T-helper 2 cell treated with Interferon-gamma antibody and Interleukin-4, amounts not matched to agents 100 ng/mL and 5 ng/mL, for 36 hours (primary cell): Measurements from ENCODE around the gene KDM2A. TPM values are rescaled to one million over a fixed set of nuclear protein-coding genes. Genes with fewer than 3 reads are reported as not detected.
"Not testable (repeated sequence)": the region's sequence is repeated elsewhere in the genome, so short reads cannot be mapped to it uniquely, and the experiment has no call there.

Source experiments
- intact Hi-C: fragments of 100-400 bp; cut with micrococcal nuclease; formaldehyde crosslinking; loops from one replicate; pipeline ENCODE4 v1.15.1; 2023
- total RNA-seq: library from RNA; stranded (reverse); gene quantifications from 2 replicates; pipeline ENCODE4 v1.2.3, GENCODE V29; 2022

KDM2A gene
- total RNA-seq, 1 donor from 2014 or later, result 97.8 TPM

DNA sequence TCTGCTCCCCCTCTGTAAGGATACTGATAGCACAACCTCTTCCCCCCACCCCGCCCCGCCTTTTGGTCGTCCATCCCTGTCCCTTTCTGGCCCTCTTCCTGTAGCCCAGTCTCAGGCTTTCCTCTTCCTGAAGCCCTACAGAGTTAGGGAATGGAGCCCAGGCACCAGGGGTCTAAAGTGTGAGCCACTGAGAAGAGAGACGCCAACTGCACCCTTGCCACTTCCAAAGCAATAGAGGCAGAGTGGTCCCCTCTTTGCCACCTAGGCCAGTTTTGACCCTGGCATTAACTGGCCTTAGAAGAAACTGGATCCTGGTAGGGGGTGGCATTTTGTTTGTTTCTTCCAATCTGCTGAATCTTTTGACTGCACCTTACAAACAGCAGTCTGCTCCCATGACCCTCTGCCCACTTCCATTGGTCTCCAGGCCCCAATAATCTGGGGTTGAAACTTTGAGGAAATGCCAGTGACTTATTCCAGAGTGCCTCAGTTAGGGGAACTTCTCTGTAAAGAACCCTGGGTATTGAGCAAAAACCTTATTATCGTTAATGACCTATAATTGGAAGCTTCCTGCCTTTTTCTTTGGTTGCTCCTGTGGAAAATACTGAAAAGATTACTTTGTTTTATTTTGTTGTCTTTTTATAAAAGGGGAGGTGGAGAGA, 137.5 kb downstream of the KDM2A start:
- intact Hi-C loops, result no loop called here

DNA sequence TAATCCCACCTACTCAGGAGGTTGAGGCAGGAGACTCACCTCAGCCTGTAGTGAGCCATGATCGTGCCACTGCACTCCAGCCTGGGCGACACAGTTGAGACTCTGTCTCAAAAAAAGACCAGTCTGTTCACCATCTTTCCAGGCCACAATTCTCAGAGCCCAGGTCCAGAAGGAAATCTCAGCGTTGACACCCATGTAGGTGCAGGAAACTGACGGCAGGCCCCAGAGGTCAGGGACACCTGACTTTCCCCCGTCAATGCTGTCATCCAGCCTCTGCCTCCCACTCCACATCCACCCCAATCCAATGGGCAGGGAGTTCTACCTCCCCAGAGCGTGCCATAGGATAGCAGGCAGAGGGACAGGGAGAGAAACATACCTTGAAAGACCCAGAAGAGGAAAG, 141.3 kb downstream of the KDM2A start:
- intact Hi-C loops, result no loop called here

- intact Hi-C loops, result not testable (repeated sequence)
Observed at GRCh38 chr11:67260885-67261639, 142.0 kb downstream of the KDM2A start.

DNA sequence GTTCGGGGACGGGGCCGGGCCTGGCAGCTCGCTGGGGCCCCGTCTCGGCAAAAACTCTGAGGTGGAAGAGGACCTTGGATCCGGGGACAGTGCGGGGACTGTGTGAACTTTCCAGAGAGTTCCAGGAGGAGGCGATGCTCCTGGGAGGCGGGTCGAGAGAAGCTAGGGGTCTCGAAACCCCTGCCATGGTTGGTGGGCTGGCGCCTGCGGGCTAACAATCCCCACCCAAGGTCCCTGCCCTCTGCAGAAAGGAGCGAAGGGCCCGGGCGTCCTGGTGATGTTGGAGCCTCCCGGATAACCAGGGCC, 142.5 kb downstream of the KDM2A start:
- intact Hi-C loops, result no loop called here

- intact Hi-C loops, result loop anchor here (1.0 to 2.0 kb wide), 3 partner anchors 21 to 121 kb away; no protein-coding TSS in a partner anchor
Observed at GRCh38 chr11:67261946-67262681, 143.1 kb downstream of the KDM2A start.

GRCh38 chr11:67262731-67263675, 143.9 kb downstream of the KDM2A start:
- intact Hi-C loops, result loop anchor here (1.0 to 2.0 kb wide), 3 partner anchors 22 to 120 kb away; no protein-coding TSS in a partner anchor

DNA sequence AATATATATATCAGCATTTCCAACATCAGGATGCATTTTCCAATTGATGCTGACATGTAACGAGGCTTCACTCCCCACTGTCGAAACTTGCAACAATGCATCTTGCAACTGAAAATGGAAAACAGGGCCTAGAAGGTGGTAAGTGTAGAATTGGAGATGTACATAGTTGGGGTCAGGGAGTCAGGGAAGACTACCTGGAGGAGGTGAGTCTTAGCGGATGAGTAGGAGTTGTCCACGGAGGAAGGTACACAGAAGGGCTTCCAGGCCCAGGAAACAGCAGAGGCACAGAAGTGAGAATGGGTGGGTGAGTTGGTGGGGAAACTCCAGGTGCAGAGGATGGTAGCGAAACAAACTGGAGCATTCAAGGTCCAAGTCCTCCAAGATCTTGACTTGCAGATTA, 145.2 kb downstream of the KDM2A start:
- intact Hi-C loops, result no loop called here

DNA sequence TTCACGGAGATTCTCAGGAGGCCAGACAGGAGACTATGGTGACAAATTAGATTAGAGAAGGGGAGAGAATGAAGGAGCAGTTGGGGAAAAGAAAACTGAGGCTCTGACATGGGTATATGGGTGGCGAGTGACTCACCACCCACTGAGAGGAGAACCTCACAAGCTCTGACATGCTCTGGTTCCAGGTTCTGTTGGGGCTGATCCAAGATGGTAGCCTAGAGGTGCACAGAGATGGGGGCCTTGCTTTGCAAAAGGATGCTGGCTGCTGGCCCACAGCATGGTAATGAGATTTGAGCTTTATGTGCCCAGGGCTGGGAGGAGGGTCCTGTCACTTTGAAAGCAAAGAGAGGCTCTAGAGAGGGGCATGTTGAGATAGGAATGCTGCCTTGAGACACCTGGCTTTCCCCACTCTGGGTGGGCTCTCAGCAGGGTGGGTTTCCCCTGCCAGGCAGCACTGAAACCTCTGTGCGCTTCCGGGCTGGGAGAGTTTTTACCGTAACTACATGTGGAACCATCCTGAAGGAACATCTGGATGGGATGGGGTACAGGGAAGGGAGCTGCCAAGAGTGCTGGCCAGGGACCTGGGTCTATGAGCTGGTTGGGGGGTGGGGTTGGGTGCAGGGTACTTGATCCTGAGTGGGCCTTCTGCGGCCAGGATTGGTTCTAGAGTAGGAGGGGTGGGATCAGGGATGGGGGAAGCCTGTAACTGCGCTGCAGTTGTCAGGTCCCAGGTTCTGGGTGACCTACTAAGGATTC, 146.0 kb downstream of the KDM2A start:
- intact Hi-C loops, result no loop called here

GRCh38 chr11:67265633-67266448, 146.8 kb downstream of the KDM2A start:
- intact Hi-C loops, result loop anchor here (1.0 kb wide), 2 partner anchors 37 to 51 kb away; partner anchors contain the start of gene SSH3

- intact Hi-C loops, result loop anchor here (1.0 kb wide), 2 partner anchors 37 to 51 kb away; partner anchors contain the start of gene SSH3
Observed at GRCh38 chr11:67266449-67267187, 147.6 kb downstream of the KDM2A start, which contains the start of gene GRK2. GRK2 (plus strand) TSS chr11:67266473; CDS start chr11:67266700, 227 bp downstream.

- intact Hi-C loops, result loop anchor here (1.0 kb wide), 2 partner anchors 10 to 21 kb away; no protein-coding TSS in a partner anchor
Observed at GRCh38 chr11:67267188-67268080, 148.4 kb downstream of the KDM2A start.

DNA sequence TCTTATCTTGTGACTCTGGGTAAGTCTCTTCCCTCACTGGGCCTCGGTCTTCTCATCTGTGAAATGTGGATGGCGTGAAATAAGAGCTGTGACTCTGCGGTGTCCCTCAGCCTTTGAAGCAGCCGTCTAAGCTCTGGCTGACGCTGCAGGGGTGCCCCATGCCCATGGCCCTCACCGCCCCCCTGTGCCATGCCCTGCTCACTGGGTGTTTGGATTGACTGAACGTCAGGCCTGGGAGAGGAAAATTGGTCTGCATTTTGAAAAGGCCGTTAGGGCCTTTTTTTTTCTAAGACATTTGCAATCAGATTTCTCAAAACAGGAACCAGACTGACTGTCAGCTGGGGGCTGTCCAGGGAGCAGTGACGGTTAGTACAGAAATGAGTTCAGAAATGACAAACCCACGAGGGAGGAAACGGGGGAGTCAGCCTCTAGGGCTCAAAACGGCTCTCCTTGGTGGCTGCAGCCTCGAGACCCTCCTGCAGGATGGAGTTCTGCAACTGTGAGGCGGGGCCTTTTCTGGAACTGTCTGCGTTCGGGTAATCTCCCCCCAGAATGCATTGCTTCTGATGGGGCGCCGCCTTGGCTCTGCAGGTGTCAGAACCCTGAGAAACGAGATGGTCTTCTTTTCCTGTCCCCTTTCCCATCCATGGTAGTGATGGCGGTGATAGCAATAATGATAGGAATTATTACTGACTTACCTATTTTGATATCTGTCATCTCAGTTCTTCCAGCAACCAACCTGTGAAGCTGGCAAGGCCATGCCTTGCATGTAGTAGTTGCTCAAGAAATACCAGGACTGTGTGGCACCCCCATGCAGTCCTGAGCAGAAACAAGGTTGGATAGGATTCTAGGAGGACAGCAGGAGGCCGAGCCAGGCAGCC, 149.3 kb downstream of the KDM2A start:
- intact Hi-C loops, result loop anchor here (1.0 kb wide), 2 partner anchors 9 to 20 kb away; no protein-coding TSS in a partner anchor

- intact Hi-C loops, result loop anchor here (1.0 kb wide), 2 partner anchors 8 to 19 kb away; no protein-coding TSS in a partner anchor
Observed at GRCh38 chr11:67268962-67269268, 149.9 kb downstream of the KDM2A start.

DNA sequence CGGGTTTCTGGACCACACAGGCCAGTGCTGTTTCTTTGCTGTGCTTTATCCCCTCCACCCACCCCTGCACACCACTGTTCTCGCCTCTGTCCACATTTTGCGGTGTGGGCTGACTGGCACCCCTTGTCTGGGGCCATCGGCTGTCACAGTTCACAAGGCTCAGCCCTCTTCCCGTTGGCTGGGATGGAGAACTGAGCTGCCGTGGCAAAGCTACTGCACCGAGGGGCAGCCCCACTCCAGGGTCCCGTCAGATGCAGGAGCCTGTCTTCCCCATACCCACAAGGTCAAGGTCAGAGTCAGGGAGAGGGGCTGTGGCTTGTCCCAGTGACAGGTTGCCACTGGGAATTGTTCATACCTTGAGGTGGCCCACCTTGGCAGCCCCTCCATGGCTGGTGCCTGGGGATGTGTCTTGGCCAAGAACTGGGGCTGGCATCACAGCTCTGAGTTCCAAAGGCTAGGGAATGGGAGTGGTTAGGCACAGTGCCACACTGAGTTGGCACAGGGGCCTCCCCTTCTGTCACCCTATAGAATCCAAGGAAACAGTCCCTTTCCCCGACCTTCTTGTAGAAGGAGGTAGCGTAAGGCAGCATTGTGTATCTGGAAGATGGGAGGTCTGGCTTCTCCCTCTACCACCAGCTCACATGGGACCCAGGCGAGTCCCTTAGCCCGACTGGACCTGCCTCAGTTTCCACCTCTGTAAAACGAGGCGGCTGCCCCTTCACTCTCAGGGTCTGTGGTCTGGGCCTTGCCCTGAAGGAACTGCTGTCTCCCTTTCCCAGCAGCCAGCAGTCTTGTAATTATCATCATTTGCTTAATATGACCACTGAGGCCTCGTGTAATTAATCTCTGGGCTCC, 150.6 kb downstream of the KDM2A start:
- intact Hi-C loops, result no loop called here
